Measurements from ENCODE around the gene PKM. TPM values are rescaled to one million over a fixed set of nuclear protein-coding genes. Genes with fewer than 3 reads are reported as not detected.

PKM gene
- total RNA-seq, 1 donor from 2014 or later: 452 TPM

DNA sequence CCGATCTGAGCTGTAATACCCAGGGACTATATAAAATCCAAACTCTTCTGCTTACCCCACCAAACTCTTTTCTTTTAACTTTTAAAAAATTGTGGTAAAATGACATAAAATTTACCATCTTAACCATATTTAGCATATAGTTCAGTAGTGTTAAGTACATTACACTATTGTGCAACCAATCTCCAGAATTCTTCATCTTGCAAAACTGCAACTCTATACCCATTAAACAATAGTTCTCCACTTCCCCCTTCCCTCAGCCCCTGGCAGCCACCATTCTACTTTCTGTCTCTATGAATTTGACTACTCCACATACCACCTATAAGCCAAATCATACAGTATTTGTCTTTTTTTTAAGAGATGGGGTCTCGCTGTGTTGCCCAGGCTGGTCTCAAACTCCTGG, 74.1 kb downstream of the PKM start:
- H3K4me1 Mint-ChIP-seq: peaks cover 18% of the 10 kb centered on the region
- no peak overlapping the region for H3K27ac Mint-ChIP-seq
- no peak for DNase-seq (ENCODE audit: low spot score in 2 of 2, unreplicated experiment in 2 of 2)
- no peak overlapping the region for H3K4me3 Mint-ChIP-seq
- H3K36me3 Mint-ChIP-seq: no peaks in the 10 kb centered on the region
- H3K27me3 Mint-ChIP-seq (ENCODE audit: low read depth): no peaks in the 10 kb centered on the region
- TF ChIP-seq CTCF (IDR thresholded peaks at IDR 0.05; ENCODE audit: unreplicated experiment): no peak
- no peaks in the 10 kb centered on the region for H3K9me3 Mint-ChIP-seq

DNA sequence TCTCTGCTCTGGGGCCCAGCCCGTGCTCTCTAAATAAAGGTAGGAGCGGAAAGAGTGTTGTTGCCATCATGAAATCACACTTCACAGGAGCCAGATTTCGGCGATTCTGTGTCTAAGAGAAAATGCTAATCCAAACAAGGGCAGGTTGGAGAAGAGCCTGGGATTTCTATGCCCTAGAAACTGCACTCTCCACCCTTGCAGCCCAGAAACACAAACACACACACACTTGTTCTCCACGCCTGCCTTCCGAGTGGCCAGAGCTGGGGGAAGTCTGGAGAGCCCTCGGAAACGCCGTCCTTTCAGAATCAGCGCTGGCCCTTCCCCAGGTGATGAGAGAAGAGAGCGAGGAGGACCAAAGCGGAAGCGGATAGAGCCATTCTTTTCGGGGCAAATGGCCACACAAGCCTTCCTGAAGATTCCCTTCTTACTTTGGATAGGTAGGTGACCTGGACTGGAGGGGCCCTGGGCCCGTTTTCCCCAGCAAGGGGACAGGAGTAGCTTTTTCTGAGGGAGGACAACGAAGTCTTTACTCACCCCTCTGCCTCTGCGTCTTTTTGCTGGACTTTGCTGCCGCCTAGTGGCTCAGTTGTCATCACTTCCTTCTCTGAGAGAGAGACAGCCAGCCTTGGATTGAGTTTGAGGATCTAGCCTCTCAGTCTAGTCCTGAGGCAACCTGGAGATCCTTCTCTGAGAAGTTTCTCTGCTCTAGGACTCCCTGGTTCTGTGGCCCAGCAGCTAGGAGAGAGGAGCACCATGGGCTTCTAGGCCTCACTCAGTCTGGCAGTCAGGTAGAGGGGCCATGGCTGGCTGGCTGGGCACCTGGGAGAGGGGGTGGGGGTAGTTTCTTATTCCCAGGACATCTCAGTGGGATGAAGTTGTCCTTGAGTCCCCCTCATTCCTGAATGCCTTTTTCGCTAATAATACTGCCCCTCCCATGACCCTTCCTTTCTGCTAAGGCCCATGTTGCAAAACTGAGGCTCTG, 75.1 kb downstream of the PKM start:
- peak; percentile 84 for TF ChIP-seq CTCF (IDR thresholded peaks at IDR 0.05; ENCODE audit: unreplicated experiment)
- Mint-ChIP-seq H3K4me3 (peak overlapping the region; percentile 39), H3K9me3 (no peaks in the 10 kb centered on the region), H3K27me3 (ENCODE audit: low read depth) (no peaks in the 10 kb centered on the region), H3K36me3 (no peaks in the 10 kb centered on the region), H3K4me1 (peaks cover 18% of the 10 kb centered on the region), H3K27ac (peak overlapping the region; percentile 71)
- peak; percentile 74 to 89 for DNase-seq (ENCODE audit: low spot score in 2 of 2, unreplicated experiment in 2 of 2)

DNA sequence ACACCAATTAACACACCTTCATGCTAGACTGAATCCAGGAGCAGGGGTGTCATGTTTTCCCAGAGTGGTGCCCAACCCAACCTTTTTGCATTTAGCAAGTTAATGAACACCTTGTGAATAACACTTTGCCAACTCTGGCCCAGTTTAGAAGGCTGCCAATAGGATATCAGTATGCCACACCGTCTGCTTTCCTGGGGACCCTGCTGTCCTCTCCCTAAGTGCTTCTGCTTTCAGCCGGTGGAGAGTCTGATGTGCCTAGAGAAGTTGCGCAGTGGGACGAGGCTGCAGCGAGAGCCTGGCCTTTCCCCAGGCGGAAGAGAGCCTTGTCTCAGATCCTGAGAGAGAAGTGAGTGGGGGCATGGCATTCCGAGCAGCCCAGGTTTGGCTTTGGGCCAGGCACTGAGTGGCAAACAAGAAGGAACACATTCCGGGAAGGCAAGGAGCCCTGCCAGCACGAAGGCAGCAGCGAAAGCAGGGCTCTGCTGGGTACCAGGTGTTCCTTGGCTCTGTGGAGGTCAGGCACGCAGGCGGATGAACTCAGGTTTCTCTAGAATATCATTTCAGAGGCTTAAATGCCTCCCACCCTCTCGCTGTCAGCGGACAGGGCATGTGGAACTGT, 75.9 kb downstream of the PKM start:
- no peak for TF ChIP-seq CTCF (IDR thresholded peaks at IDR 0.05; ENCODE audit: unreplicated experiment)
- H3K36me3 Mint-ChIP-seq: no peaks in the 10 kb centered on the region
- H3K4me1 Mint-ChIP-seq: peaks cover 18% of the 10 kb centered on the region
- peak overlapping the region; percentile 71 for H3K27ac Mint-ChIP-seq
- H3K27me3 Mint-ChIP-seq (ENCODE audit: low read depth): no peaks in the 10 kb centered on the region
- H3K4me3 Mint-ChIP-seq: peak overlapping the region; percentile 39
- H3K9me3 Mint-ChIP-seq: no peaks in the 10 kb centered on the region
- peak; percentile 46 to 76 for DNase-seq (ENCODE audit: low spot score in 2 of 2, unreplicated experiment in 2 of 2)

DNA sequence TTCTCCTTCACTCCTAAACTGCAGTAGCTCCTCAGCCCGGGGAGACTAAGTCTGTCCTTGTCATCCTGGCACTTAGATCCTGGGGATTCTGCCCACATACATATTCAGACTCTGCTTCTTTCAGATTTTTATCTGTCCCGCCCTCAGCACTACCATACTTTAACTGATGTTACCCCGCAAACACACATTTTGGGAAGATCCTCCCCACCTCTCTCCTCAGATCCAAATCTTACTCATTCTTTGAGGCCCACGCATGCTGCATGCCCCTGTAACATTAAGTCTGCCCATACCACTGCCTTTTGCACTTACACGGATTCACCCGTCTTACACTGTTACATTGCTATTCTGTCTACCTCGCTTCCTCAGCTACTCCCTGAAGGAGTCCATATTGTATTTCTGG, 76.7 kb downstream of the PKM start:
- no peak for TF ChIP-seq CTCF (IDR thresholded peaks at IDR 0.05; ENCODE audit: unreplicated experiment)
- no peak overlapping the region for H3K27ac Mint-ChIP-seq
- no peaks in the 10 kb centered on the region for H3K27me3 Mint-ChIP-seq (ENCODE audit: low read depth)
- H3K4me3 Mint-ChIP-seq: no peak overlapping the region
- no peaks in the 10 kb centered on the region for H3K9me3 Mint-ChIP-seq
- DNase-seq (ENCODE audit: low spot score in 2 of 2, unreplicated experiment in 2 of 2): no peak
- peaks cover 18% of the 10 kb centered on the region for H3K4me1 Mint-ChIP-seq
- peaks cover 1% of the 10 kb centered on the region for H3K36me3 Mint-ChIP-seq

DNA sequence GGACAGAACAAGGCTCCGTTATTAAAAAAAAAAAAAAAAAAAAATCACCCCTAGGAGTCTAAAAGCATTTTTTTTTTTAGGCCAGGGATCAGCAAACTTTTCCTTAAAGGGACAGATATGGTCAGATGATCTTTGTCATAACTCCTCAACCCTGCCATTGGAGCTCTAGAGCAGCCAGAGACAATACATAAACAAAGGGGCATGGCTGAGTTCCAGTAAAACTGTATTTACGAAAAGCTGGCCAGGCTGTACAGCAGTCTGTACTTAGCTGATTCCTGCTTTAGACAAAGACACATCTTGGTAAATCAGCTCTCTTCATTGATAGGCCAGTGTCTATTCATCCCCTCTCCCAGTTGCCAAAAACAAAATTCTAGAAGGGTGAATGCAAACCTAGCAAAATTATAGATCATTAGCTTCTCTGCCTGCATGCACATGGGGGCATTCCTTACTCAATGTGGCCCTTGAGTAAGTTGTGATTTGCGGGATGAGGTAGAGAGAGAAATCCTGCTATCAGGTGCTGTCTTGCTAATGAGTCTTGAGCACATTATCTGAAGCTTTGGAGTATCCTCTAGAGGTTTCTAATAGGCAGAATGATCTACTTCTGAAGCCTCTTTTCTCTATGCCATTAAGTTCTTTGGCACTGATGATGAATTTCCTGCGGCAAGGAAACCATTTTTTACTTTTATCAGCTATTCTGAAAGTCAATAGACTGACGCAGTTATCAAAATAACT, 77.6 kb downstream of the PKM start:
- H3K27me3 Mint-ChIP-seq (ENCODE audit: low read depth): no peaks in the 10 kb centered on the region
- H3K27ac Mint-ChIP-seq: no peak overlapping the region
- H3K9me3 Mint-ChIP-seq: no peaks in the 10 kb centered on the region
- H3K4me3 Mint-ChIP-seq: no peak overlapping the region
- DNase-seq (ENCODE audit: low spot score in 2 of 2, unreplicated experiment in 2 of 2): no peak
- H3K4me1 Mint-ChIP-seq: peaks cover 18% of the 10 kb centered on the region
- H3K36me3 Mint-ChIP-seq: peaks cover 1% of the 10 kb centered on the region
- no peak for TF ChIP-seq CTCF (IDR thresholded peaks at IDR 0.05; ENCODE audit: unreplicated experiment)

Other genes with a start within 250 kb of the PKM start
- gene MYO9A, start 113.0 kb downstream of the PKM start, total RNA-seq: 70.1 to 86.1 TPM (median 79.5 TPM) in 3 replicates
- gene SENP8, start 112.8 kb downstream of the PKM start, total RNA-seq: 3.7 to 5.3 TPM (median 4.7 TPM) in 3 replicates
- 2.0 to 3.5 TPM (median 2.6 TPM) in 3 replicates for gene GRAMD2A, start 33.4 kb downstream of the PKM start, total RNA-seq
- gene PARP6, start 41.4 kb upstream of the PKM start, total RNA-seq: 127 to 138 TPM (median 134 TPM) in 3 replicates
- gene CELF6, start 89.0 kb upstream of the PKM start, total RNA-seq: 1.2 to 1.9 TPM (median 1.3 TPM) in 3 replicates
- 91.5 to 98.6 TPM (median 98.4 TPM) in 3 replicates for gene HEXA, start 144.8 kb upstream of the PKM start, total RNA-seq
- not detected in 3 replicates for gene TMEM202, start 167.1 kb upstream of the PKM start, total RNA-seq
- 204 to 216 TPM (median 214 TPM) in 3 replicates for gene ARIH1, start 243.1 kb upstream of the PKM start, total RNA-seq

Data from mesothelial cell of epicardium (in vitro differentiated cells).